NCI-H446 (cell line): ENCODE measurements around the gene YY1.
A peak's percentile ranks its signal among the peaks of the same experiment; 100 is the strongest.
"Not testable (repeated sequence)": the region's sequence is repeated elsewhere in the genome, so short reads cannot be mapped to it uniquely, and the experiment has no call there.

ENCODE experiments used
- DNase-seq, 2 experiments: peaks; one replicate each; lab custom pipeline; 2025; lab: John Stamatoyannopoulos, UW

The YY1 gene

DNA sequence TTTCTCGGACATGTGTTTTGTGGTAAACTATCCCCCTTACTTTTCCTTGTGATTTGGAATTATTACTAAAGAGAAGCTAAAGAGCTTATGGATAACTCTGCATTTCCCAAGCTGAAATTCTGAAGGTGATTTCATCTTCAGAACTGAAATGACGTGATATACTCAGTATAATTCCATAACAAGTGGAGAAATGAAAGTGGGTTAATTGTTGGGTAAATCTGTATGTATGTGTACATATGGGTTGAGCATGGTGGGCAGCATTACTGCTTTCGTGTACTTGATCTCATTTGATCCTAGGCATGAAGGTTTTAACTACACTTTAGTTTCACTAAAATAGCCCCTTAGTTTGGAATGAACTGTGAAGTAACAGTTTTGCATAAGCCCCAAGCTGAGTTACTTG, 4.1 kb downstream of the YY1 start:
- DNase-seq = no peak

GRCh38 chr14:100246809-100247428, 8.0 kb downstream of the YY1 start:
- DNase-seq = peak; percentile 45 to 56

DNA sequence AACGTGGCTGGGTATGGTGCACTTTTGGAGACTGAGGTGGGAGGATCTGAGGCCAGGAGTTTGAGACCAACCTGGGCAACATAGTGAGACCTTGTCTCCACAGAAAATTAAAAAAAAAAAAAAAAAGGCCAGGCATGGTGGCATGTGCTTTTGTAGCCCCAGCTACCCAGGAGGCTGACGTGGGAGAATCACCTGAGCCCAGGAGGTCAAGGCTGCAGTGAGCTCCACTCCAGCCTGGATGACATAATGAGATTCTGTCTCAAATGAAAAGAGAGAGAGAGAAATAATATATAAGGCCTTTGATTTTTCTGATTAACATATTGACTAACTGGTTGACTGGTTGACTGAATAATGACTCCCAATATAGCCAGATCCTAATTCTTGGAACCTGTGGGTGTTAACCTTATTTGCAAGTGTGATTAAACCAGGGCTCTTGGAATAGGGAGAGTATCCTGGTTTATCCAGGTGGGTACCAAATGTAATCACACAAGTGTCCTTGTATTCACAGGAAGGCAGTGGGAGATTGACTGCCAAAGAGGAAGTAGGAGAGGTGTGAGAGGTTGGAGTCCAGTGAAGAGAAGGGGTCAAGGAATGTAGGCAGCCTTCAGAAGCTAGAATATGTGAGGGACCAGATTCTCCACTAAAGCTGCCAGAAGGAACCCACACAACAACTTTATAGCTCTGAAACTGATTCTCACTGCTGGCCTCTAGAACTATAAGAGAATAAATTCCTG, 12.0 kb downstream of the YY1 start:
- DNase-seq = no peak

DNA sequence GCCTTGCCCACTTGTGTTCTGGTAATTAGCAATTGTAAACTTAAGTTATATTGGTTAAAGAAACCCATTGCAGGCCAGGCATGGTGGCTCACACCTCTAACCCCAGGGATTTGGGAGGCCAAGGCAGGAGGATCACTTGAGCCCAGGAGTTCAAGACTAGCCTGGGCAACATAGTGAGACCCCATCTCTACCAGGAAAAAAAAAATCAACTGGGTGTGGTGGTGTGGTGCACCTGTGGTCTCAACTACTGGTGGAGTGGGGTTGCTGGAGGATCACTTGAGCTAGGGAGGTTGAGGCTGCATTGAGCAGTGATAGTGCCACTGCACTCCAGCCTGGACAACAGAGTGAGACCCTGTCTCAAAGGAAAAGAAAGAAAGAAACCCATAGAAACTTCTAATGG, 13.7 kb downstream of the YY1 start:
- no peak for DNase-seq

DNA sequence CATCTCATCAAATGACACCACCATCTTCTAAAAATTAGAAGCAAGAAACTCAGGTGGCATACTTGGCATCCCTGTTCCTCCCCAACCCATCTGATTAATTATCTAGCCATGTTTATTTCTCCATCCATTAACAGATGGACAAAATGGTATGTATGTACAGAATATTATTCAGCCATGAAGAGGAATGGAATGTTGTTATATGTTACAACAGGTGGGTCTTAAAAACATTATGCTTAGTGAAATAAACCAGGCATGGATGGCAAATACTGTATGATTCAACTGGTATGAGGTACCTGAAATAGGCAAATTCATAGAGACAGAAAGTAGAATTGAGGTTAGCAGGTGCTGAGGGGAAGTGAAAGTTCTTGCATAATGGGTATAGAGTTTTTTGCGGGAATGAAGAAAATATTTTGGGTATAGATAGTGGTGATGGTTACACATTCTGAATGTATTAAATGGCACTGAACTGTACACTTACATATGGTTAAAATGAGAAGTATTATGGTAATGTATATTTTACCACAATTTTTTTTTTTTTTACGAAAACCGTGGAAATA, 17.5 kb downstream of the YY1 start:
- DNase-seq = no peak

GRCh38 chr14:100261621-100262020, 22.7 kb downstream of the YY1 start:
- DNase-seq = no peak

GRCh38 chr14:100262545-100262944, 23.6 kb downstream of the YY1 start:
- no peak for DNase-seq

DNA sequence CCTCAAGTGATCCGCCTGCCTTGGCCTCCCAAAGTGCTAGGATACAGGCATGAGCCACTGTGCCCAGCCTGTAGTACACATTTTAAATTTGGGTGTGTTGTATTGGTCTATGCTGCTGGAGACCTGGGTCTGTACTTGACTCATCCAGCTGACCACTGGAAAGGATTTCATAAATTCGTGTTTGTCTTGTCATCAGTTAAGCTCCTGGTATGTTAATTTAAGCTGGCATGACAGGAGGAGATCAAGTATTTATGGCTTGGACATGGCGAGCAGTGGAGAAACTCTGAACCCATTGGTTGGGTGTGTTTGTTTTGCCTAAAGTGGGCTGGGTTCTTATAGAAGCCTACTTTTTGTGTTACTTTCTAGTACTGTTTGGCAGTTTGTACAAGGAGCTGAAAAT, 24.2 kb downstream of the YY1 start:
- DNase-seq = no peak

- no peak for DNase-seq
Measured at GRCh38 chr14:100267990-100268389, 29.0 kb downstream of the YY1 start.

DNA sequence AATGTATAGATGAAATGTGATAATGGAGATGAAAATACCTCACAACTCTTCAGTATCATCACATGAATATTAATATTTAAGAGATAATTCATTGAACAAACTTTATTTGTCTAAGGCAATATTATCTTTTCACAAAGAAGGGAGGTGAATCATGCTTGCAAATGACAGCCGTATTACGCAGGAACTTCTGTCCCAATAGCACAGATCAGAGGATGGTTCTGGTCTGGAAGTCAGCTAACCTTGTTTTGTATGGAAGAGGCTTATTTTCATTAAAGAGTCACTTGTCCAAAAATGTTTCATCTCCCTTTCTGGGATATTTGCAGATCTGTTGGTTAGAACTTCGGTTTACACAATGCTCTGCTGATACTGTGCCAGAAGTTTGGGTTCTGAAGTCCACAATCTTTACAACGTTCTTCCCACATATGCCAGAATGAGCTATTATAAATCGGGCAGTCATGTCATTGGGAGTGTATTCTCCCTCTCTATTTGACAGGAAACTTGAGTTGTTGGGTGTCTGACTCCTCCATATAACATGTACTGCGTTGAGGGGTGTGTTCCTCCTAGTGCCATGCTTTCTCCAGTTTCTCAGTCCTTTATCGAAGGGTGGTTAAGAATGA, 29.8 kb downstream of the YY1 start:
- no peak for DNase-seq

GRCh38 chr14:100271247-100271939, 32.4 kb downstream of the YY1 start:
- DNase-seq = no peak

GRCh38 chr14:100274250-100274649, 35.3 kb downstream of the YY1 start:
- DNase-seq = no peak

GRCh38 chr14:100275214-100275613, 36.3 kb downstream of the YY1 start:
- no peak for DNase-seq

DNA sequence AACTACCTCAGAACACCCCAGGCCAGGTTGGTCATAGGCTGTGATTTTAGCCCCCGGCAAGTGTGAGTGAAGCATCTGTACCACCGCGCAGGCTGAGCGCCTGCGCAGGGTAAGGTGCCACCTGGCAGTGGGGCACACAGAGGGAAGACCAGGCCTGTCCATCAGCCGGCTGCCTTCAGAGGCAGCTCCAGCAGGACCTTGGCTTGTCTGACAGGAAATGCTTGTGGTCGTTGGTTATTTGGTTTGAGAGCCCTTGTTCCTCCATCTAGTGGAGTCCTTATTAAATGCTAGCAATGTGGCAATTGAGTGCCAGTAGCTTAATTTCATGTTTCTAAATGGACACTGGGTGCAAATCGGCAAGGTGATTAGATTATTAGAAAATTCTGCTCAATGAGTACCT, 39.8 kb downstream of the YY1 start:
- DNase-seq = no peak

- DNase-seq = no peak
Measured at GRCh38 chr14:100279133-100279532, 40.2 kb downstream of the YY1 start.

- no peak for DNase-seq
Measured at GRCh38 chr14:100279563-100279962, 40.6 kb downstream of the YY1 start.

GRCh38 chr14:100281286-100282082, 42.5 kb downstream of the YY1 start:
- no peak for DNase-seq

DNA sequence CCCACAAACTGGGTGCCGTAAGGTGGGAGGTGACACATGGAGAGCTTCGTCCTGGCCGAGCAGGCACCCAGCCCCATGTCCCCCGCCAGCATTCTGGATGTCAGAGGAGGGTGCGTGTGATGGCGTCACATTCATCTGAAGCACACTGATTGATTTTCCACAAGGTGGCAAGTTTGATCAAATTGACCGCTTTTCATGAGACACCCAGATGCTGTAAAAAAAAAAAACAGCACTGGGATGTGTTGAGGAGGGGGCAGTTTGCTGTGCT, 43.1 kb downstream of the YY1 start:
- no peak for DNase-seq

GRCh38 chr14:100282766-100283419, 43.9 kb downstream of the YY1 start:
- DNase-seq = no peak

DNA sequence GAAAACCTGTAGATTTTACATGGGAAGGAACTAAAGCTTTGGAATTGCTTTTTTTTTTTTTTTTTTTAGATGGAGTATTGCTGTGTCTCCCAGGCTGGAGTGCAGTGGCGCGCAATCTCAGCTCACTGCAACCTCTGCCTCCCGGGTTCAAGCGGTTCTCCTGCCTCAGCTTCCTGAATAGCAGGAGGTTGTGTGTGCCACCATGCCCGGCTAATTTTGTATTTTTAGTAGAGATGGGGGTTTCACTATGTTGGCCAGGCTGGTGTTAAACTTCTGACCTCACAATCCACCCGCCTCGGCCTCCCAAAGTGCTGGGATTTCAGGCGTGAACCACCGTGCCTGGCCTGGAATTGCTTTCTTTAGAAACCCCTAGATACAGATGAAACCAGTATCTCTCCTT, 44.5 kb downstream of the YY1 start:
- DNase-seq = not testable (repeated sequence)
